GM12873 (cell line): ENCODE data around the gene MIXL1.

ENCODE experiments used
- CTCF ChIP-seq: IDR thresholded peaks from 2 replicates; pipeline ENCODE4 v1.5.1; 2012; ENCODE audit warnings: low read depth, mild to moderate bottlenecking, moderate library complexity, low read length, control low read depth; ENCODE audit not compliant: insufficient read depth; ENCODE audit errors: missing control alignments

The MIXL1 gene

GRCh38 chr1:226223157-226223785 lies at the start of gene MIXL1:
MIXL1 (plus strand) TSS chr1:226223664; CDS start chr1:226223682, 18 bp downstream.
- TF ChIP-seq CTCF = no peak

GRCh38 chr1:226176870-226177269 lies 46.6 kb upstream of the MIXL1 start:
- no peak for TF ChIP-seq CTCF

- TF ChIP-seq CTCF = peak; percentile 58
These were observed 41.3 kb upstream of the MIXL1 start for GRCh38 chr1:226181996-226182714.

- TF ChIP-seq CTCF = no peak
These were observed 38.1 kb upstream of the MIXL1 start for GRCh38 chr1:226185141-226186036.

GRCh38 chr1:226186124-226187018 lies 37.1 kb upstream of the MIXL1 start, which contains the start of gene ACBD3:
ACBD3 (minus strand) TSS chr1:226186741; CDS start chr1:226186675, 66 bp downstream.
- TF ChIP-seq CTCF = no peak

- TF ChIP-seq CTCF = no peak
These were observed 36.5 kb upstream of the MIXL1 start for GRCh38 chr1:226187019-226187322.

GRCh38 chr1:226187380-226187779 lies 36.1 kb upstream of the MIXL1 start:
- no peak for TF ChIP-seq CTCF
